Hepatocyte (in vitro differentiated cells): Measurements from ENCODE around the gene ANO6.

ENCODE experiments used
- EZH2phosphoT487 ChIP-seq: fragments of 200-600 bp; sonication (generic); IDR thresholded peaks from one replicate; pipeline ENCODE4 v1.6.1; 2018; ENCODE audit warnings: antibody characterized with exemption, mild to moderate bottlenecking, low read depth, moderate library complexity; ENCODE audit not compliant: unreplicated experiment, severe bottlenecking
- TF ChIP-seq, protein P1 (sequence below): fragments of 200-600 bp; sonication (generic); IDR thresholded peaks from 2 replicates; pipeline ENCODE4 v1.5.1; 2016; ENCODE audit warnings: antibody characterized with exemption, mild to moderate bottlenecking; ENCODE audit not compliant: poor library complexity

DNA sequence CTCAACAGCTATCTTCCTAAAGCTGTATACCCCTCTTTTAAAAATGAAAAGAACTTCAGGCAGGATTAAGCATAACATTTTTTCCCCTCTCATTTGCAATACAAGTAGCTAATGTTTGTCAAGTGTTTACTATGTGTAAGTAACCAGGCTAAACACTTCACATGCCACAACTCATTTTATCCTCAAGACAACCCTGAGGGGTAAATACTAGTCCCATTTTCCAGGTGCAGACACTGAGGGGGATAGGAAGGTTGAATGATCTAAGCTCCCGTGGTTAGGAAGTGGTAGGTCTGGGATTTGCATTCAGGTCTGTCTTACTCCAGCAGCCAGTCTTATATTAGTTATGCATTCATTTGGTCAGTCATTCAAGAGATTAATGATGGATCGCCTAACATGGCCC is 70.7 kb downstream of the ANO6 start:
- TF ChIP-seq EZH2phosphoT487 = no peak
- TF ChIP-seq, protein P1, sequence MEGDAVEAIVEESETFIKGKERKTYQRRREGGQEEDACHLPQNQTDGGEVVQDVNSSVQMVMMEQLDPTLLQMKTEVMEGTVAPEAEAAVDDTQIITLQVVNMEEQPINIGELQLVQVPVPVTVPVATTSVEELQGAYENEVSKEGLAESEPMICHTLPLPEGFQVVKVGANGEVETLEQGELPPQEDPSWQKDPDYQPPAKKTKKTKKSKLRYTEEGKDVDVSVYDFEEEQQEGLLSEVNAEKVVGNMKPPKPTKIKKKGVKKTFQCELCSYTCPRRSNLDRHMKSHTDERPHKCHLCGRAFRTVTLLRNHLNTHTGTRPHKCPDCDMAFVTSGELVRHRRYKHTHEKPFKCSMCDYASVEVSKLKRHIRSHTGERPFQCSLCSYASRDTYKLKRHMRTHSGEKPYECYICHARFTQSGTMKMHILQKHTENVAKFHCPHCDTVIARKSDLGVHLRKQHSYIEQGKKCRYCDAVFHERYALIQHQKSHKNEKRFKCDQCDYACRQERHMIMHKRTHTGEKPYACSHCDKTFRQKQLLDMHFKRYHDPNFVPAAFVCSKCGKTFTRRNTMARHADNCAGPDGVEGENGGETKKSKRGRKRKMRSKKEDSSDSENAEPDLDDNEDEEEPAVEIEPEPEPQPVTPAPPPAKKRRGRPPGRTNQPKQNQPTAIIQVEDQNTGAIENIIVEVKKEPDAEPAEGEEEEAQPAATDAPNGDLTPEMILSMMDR = no peak
